Activated B cell treated with CpG ODN at 0.5 μM for 24 hours (primary cell): Measurements from ENCODE around the gene STOM. TPM values are rescaled to one million over a fixed set of nuclear protein-coding genes. Genes with fewer than 3 reads are reported as not detected.

Source experiments
- ATAC-seq: fragments of 200-7000 bp; cut with Tn5 transposase; one replicate; pipeline ENCODE4 v1.10.0; 2021; ENCODE audit warnings: low read depth, mild to moderate bottlenecking, moderate library complexity
- CTCF ChIA-PET: fragments of 350-600 bp; sonication (Branson Sonifier 250); formaldehyde crosslinking; loops from one replicate; lab custom pipeline; 2021; ENCODE audit warnings: antibody characterized with exemption; lab: Charles Lee
- POLR2A ChIA-PET: fragments of 350-600 bp; sonication (Branson Sonifier 250); formaldehyde crosslinking; loops from one replicate; lab custom pipeline; 2021; ENCODE audit warnings: antibody characterized with exemption; lab: Charles Lee
- DNase-seq: peaks from one replicate; pipeline ENCODE4 v3.0.0; 2022
- H3K27ac Mint-ChIP-seq: one replicate; pipeline ENCODE4 v1.8.0; 2020; ENCODE audit warnings: mixed read lengths
- H3K27me3 Mint-ChIP-seq: one replicate; pipeline ENCODE4 v1.8.0; 2021; ENCODE audit warnings: mixed read lengths
- H3K36me3 Mint-ChIP-seq: one replicate; pipeline ENCODE4 v1.8.0; 2021; ENCODE audit warnings: low read depth, mixed read lengths
- H3K4me1 Mint-ChIP-seq: one replicate; pipeline ENCODE4 v1.8.0; 2021; ENCODE audit warnings: mixed read lengths
- H3K4me3 Mint-ChIP-seq: one replicate; pipeline ENCODE4 v1.8.0; 2020; ENCODE audit warnings: mild to moderate bottlenecking, mixed read lengths
- H3K9me3 Mint-ChIP-seq: one replicate; pipeline ENCODE4 v1.8.0; 2020; ENCODE audit warnings: mixed read lengths
- intact Hi-C: fragments of 100-400 bp; cut with micrococcal nuclease; formaldehyde crosslinking; loops from one replicate; pipeline ENCODE4 v1.15.1; 2024
- total RNA-seq: library from RNA; stranded (reverse); gene quantifications from 2 replicates; pipeline ENCODE4 v1.2.3, GENCODE V29; 2022
- TF ChIP-seq, protein P1 (sequence below): fragments of 200-600 bp; IDR thresholded peaks from one replicate; pipeline ENCODE4 v1.8.0; 2022; ENCODE audit warnings: antibody characterized with exemption, mild to moderate bottlenecking

The STOM gene
- total RNA-seq, 1 donor from 2014 or later: 9.8 TPM

DNA sequence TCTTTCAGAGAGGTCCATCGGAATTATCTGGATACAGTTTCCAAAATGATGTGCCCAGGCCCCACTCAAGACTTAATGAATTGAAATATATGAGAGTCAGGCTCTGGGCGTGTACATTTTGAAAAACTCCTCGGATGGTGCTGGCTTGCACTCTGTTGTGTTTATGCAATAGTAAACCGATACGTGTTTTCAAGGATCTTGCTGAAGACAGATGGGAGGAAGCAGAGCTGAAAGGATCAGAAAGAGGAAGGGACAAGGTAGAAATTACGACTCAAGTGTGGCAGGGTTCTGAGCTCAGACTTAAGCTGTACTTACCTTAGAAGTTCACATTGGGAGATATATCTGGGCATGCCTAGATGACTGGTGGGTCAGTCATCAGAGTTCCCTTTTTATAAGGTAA is 13.7 kb upstream of the STOM start:
- Mint-ChIP-seq H3K4me1 (no peaks in the 10 kb centered on the region), H3K27ac (no peak overlapping the region), H3K36me3 (no peaks in the 10 kb centered on the region), H3K27me3 (no peaks in the 10 kb centered on the region), H3K4me3 (no peak overlapping the region), H3K9me3 (no peaks in the 10 kb centered on the region)
- POLR2A ChIA-PET: no interaction called here
- CTCF ChIA-PET: no interaction called here
- TF ChIP-seq, protein P1, sequence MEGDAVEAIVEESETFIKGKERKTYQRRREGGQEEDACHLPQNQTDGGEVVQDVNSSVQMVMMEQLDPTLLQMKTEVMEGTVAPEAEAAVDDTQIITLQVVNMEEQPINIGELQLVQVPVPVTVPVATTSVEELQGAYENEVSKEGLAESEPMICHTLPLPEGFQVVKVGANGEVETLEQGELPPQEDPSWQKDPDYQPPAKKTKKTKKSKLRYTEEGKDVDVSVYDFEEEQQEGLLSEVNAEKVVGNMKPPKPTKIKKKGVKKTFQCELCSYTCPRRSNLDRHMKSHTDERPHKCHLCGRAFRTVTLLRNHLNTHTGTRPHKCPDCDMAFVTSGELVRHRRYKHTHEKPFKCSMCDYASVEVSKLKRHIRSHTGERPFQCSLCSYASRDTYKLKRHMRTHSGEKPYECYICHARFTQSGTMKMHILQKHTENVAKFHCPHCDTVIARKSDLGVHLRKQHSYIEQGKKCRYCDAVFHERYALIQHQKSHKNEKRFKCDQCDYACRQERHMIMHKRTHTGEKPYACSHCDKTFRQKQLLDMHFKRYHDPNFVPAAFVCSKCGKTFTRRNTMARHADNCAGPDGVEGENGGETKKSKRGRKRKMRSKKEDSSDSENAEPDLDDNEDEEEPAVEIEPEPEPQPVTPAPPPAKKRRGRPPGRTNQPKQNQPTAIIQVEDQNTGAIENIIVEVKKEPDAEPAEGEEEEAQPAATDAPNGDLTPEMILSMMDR: no peak
- ATAC-seq (no peak), DNase-seq (no peak)
- intact Hi-C loops: no loop called here

DNA sequence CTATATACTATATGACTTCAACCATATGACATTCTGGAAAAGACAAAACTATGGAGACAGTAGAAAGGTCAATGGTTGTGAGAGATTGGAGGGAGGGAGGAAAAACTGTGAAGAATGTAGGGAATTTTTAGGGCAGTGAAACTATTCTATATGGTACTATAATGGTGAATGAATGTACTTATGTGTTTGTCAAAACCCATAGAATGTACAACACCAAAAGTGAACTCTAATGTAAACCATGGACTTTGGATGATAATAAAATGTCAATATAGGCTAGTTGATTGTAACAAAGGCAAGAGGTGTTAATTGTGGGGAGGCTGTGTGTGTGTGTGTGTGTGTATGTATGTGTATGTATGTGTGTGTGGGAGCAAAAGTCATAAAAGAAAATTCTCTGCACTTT is 10.8 kb upstream of the STOM start:
- no peak overlapping the region for H3K4me3 Mint-ChIP-seq
- H3K4me1 Mint-ChIP-seq: no peaks in the 10 kb centered on the region
- DNase-seq (no peak), ATAC-seq (no peak)
- CTCF ChIA-PET: interaction anchor here (0.6 kb wide), 1 partner anchor 22 kb away, joined by 3 read pairs; no protein-coding TSS in a partner anchor
- H3K36me3 Mint-ChIP-seq: peaks cover 6% of the 10 kb centered on the region
- intact Hi-C loops: no loop called here
- no peak overlapping the region for H3K27ac Mint-ChIP-seq
- POLR2A ChIA-PET: no interaction called here
- no peaks in the 10 kb centered on the region for H3K9me3 Mint-ChIP-seq
- TF ChIP-seq, protein P1: no peak
- no peaks in the 10 kb centered on the region for H3K27me3 Mint-ChIP-seq

DNA sequence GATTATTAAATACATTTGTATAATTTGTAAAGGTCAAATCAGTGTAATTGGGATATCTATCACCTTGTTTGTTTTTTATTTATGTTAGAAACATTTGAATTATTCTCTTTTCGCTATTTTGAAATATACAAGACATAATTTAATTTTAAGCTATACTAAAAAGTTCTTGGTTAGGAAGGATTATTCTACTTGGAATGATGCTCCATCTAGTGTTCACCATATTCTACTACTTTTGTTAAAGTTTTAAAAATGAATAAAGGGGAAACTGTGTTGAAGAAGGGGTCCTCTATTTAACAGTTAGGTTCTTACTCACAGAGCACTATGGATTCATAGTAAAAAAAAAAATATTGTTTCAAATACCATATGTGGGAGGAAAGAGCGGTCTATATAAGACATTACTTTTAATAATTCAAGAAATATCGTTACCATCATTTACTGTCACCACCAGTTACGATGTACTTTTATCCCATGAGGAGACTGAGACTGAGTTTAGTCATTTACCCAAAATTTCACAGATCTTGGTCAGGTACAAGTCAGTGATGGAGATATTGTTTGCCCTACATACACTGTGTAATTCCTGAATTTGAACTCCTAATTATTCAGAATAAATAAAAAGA is 6.3 kb upstream of the STOM start:
- no peak overlapping the region for H3K27ac Mint-ChIP-seq
- no peaks in the 10 kb centered on the region for H3K9me3 Mint-ChIP-seq
- peaks cover 6% of the 10 kb centered on the region for H3K36me3 Mint-ChIP-seq
- H3K4me3 Mint-ChIP-seq: no peak overlapping the region
- no peaks in the 10 kb centered on the region for H3K27me3 Mint-ChIP-seq
- ATAC-seq (no peak), DNase-seq (no peak)
- intact Hi-C loops: loop anchor here (1.0 to 10.0 kb wide), 2 partner anchors 56 to 302 kb away; partner anchors contain the start of gene CNTRL
- POLR2A ChIA-PET: no interaction called here
- peaks cover 5% of the 10 kb centered on the region for H3K4me1 Mint-ChIP-seq
- CTCF ChIA-PET: interaction anchor here (1.1 to 2.1 kb wide), 4 partner anchors 23 to 620 kb away, joined by 3 to 13 read pairs (median 4); no protein-coding TSS in a partner anchor
- TF ChIP-seq, protein P1: no peak

DNA sequence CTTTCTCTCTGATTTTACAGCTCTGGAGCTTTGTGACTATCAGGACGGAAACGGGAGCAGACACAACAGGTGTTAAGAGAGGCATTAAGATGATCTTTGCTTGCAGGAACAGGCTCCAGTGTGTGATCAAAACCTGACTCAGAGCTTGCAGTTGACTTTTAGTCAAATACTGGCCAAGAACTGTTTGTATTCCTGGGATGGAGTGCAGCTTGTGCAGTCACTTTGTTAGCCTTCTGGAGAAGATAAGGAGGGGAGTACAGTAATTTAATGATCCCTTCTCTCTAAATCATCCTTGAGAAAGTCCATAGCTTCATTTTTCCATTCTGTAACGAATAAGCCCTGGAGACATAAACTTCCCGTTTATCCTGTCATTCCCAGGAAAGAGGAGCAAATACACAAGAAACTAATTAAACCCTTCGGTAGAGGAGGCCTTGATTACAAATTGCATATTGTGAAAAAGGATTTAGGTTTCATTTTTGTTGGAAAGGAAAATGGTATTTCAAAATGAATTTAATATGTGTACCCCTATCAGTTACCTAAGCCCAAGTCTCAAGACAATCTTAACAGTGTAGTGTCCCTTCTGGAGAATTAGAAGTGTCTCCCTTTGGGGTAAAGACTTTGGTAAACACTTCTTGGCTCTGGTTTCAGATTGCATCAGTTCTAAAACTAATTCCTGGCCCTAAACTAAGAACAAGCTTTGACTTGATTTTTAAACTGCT is 3.1 kb upstream of the STOM start:
- Mint-ChIP-seq H3K9me3 (peaks cover 3% of the 10 kb centered on the region), H3K4me1 (peaks cover 24% of the 10 kb centered on the region), H3K4me3 (no peak overlapping the region), H3K27me3 (no peaks in the 10 kb centered on the region), H3K27ac (no peak overlapping the region), H3K36me3 (peaks cover 8% of the 10 kb centered on the region)
- intact Hi-C loops: loop anchor here (5.0 to 10.0 kb wide), 2 partner anchors 171 to 298 kb away; partner anchors contain the start of genes CNTRL and RAB14
- ChIA-PET CTCF (interaction anchor here (1.0 kb wide), 1 partner anchor 53 kb away, joined by 4 read pairs; no protein-coding TSS in a partner anchor), POLR2A (no interaction called here)
- no peak for ATAC-seq
- TF ChIP-seq, protein P1: no peak
- DNase-seq: no peak
